Mucosa of rectum (tissue), 2 donors: ENCODE data around the gene PPARG.
A peak's percentile ranks its signal among the peaks of the same experiment; 100 is the strongest.
"Not testable (repeated sequence)": the region's sequence is repeated elsewhere in the genome, so short reads cannot be mapped to it uniquely, and the experiment has no call there.

Source experiments
- H3K27ac ChIP-seq, 2 donors: one replicate each; pipeline ENCODE4 v1.7.0; 2013; ENCODE audit warnings: inconsistent platforms in 2 of 2, low read depth in 2 of 2, low read length in 2 of 2
- H3K27me3 ChIP-seq, 2 donors: one replicate each; pipeline ENCODE4 v1.7.0; 2013; ENCODE audit warnings: low read length in 2 of 2; ENCODE audit not compliant: control insufficient read depth in 2 of 2, insufficient read depth in 2 of 2
- H3K36me3 ChIP-seq, 2 donors: one replicate each; pipeline ENCODE4 v1.7.0; 2013; ENCODE audit warnings: low read length in 2 of 2; ENCODE audit not compliant: control insufficient read depth in 2 of 2, insufficient read depth in 2 of 2
- H3K4me1 ChIP-seq, 2 donors: one replicate each; pipeline ENCODE4 v1.7.0; 2013; ENCODE audit warnings: low read length in 2 of 2, mild to moderate bottlenecking in 1 of 2; ENCODE audit not compliant: control insufficient read depth in 2 of 2, insufficient read depth in 2 of 2
- H3K4me3 ChIP-seq, 2 donors: one replicate each; pipeline ENCODE4 v1.7.0; 2013; ENCODE audit warnings: low read length in 2 of 2
- H3K9ac ChIP-seq, 2 donors: one replicate each; pipeline ENCODE4 v1.7.0; 2013; ENCODE audit warnings: low read length in 2 of 2, low read depth in 1 of 2, mild to moderate bottlenecking in 1 of 2
- H3K9me3 ChIP-seq, 2 donors: one replicate each; pipeline ENCODE4 v1.7.0; 2013; ENCODE audit warnings: low read length in 2 of 2; ENCODE audit not compliant: control insufficient read depth in 2 of 2
- donor health status: healthy.
- donor health status: Normal muscosa, but diverticular disease.

The PPARG gene

DNA sequence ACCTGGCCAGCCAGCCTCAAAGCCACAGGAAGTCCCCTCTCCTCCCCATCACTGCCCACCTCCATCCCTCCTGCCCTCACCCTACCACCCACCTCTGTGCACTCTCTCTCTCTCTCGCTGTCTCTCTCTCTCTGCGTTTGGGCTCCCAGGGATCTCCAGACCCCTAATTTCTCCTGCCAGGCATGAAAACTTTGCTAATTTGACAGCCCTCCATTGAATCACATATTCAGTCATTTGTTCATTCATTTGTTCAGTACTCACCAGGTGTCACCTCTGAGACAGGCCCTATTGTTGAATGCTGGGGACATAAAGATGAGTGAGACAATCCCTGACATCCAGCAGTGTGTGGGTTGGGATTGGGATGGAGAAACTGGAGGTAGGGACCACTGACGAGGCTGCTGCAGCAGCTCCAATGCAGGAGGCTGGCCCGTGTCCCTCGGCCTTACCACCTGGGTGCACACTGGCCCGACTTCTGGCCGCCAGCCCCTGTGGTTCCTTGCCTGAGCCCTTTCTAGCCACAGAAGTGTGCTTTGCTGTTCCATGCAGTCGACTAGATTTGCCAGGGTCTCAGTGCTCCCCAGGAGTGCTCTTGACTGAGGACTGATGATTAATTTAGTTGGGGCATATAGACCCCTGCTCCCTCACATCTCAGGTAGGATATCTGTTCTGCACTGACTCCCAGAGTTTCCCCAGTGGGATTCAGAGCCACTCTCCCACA, 156.8 kb downstream of the PPARG start:
- Histone ChIP-seq H3K36me3 (no peaks in the 10 kb centered on the region), H3K9ac (peak overlapping the region; percentile 54 to 75)

DNA sequence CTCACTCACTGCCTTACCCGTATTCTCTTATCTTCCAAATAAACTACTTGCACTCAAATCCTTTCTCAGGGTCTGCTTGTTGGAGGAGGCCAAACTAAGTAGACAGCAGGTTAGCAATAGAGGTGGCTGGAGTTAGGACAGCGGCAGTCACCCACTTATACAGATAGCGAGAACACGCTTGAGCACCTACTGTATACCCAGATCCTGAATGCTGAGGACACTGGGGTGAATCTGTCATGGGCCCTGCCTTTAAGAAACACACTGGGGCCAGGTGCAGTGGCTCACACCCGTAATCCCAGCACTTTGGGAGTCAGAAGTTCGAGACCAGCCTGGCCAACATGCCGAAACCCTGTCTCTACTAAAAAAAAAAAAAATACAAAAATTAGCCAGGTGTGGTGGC, 157.4 kb downstream of the PPARG start:
- H3K36me3 ChIP-seq = no peaks in the 10 kb centered on the region
- H3K9me3 ChIP-seq = no peaks in the 10 kb centered on the region
- peak overlapping the region in 1 of 2 donors; percentile 75 for H3K9ac ChIP-seq
- no peak overlapping the region for H3K4me3 ChIP-seq
- H3K27ac ChIP-seq = peak overlapping the region; percentile 94 to 96
- H3K27me3 ChIP-seq = no peaks in the 10 kb centered on the region
- H3K4me1 ChIP-seq = peaks cover 33 to 34% of the 10 kb centered on the region in 2 donors

More for the DNA sequence above, 156.8 kb downstream of the PPARG start:
- Histone ChIP-seq H3K9me3 (no peaks in the 10 kb centered on the region), H3K27me3 (no peaks in the 10 kb centered on the region), H3K27ac (peak overlapping the region; percentile 94 to 96), H3K4me1 (peaks cover 33 to 40% of the 10 kb centered on the region in 2 donors), H3K4me3 (no peak overlapping the region)

DNA sequence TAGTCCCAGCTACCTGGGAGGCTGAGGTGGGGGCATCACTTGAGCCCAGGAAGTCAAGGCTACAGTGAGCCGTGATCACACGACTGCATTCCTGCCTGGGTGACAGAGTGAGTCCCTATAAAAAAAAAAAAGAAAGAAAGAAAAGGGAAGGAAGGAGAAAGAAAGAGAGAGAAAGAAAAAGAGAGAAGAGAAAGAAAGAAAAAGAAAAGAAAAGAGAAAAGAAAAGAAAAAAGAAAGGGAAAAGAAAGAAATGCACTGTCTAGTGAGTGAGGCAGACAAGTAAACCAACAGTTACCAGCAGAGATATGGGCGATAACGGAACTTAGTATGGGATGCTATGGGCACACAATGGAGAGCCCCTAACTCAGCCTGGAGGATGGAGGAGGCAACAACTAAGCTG, 158.2 kb downstream of the PPARG start:
- no peaks in the 10 kb centered on the region for H3K36me3 ChIP-seq
- H3K4me3 ChIP-seq = no peak overlapping the region
- no peak overlapping the region for H3K27ac ChIP-seq
- peaks cover 33% of the 10 kb centered on the region in 2 donors for H3K4me1 ChIP-seq
- H3K9ac ChIP-seq = no peak overlapping the region
- no peaks in the 10 kb centered on the region for H3K9me3 ChIP-seq
- H3K27me3 ChIP-seq = no peaks in the 10 kb centered on the region

DNA sequence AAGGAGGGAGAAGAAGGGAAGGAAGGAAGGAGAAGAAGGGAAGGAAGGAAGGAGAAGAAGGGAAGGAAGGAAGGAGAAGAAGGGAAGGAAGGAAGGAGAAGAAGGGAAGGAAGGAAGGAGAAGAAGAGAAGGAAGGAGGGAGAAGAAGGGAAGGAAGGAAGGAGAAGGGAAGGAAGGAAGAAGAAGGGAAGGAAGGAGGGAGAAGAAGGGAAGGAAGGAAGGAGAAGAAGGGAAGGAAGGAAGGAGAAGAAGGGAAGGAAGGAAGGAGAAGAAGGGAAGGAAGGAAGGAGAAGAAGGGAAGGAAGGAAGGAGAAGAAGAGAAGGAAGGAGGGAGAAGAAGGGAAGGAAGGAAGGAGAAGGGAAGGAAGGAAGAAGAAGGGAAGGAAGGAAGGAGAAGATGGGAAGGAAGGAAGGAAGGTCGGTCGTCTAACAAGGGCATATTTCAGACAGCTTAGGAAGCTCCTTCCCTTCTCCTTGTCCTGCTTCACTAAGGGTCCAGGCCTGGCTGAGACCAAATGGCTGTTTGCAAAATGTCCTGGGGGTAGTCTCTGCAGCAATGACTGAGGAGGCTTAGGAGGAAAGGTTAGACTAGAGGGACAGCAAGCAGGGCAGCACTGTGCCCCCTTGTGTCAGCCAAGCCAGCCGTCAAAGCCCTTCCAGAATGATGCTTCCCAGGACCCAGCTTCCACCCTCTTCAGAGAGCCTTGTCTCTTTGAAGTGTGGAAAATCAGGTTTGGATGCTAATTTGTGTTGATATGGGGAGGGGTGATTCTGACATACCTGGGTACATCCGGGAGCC, 159.7 kb downstream of the PPARG start:
- peaks cover 25 to 28% of the 10 kb centered on the region in 2 donors for H3K4me1 ChIP-seq
- H3K9ac ChIP-seq, H3K9me3 ChIP-seq, H3K27me3 ChIP-seq, H3K36me3 ChIP-seq, H3K4me3 ChIP-seq, H3K27ac ChIP-seq: not testable (repeated sequence)

DNA sequence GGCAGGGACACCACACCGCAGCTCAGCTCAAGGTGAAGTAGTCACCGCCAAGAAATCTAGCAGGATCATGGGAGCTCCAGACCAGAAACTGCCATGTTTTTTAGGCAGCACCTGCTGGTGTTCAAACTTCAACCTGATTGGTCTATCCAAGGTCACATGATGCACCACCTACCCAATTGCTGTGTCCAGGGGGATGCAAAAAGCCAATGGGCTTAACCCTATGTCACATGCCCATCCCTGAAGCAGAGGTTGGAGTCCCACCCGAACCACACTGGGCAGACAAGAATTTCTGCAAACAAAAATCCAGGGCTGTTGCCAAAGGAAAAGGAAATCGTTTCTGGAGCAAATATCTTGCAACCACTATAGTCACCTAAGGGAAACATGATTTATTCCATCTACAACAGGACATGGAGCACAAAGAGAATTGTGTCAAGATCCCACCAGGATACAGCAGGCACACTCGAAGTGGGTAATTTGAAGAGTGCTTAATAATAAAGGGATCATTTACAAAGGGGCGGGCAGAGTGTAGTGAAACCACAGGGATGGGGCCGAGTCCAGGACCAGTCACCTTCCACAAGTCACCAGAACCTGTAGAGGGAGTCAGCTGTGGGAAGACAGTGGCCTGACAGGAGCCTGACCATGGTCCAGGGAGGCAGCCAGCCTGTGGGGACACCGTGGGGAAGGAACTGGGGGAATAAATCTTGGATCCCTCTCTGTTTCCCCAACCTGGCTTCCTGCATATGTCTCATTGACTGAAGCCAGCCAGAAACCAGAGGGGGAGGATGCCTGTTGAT, 161.2 kb downstream of the PPARG start:
- H3K4me3 ChIP-seq = no peak overlapping the region
- no peaks in the 10 kb centered on the region for H3K27me3 ChIP-seq
- no peaks in the 10 kb centered on the region for H3K9me3 ChIP-seq
- no peak overlapping the region for H3K9ac ChIP-seq
- H3K4me1 ChIP-seq = peaks cover 11 to 15% of the 10 kb centered on the region in 2 donors
- no peak overlapping the region for H3K27ac ChIP-seq
- H3K36me3 ChIP-seq = no peaks in the 10 kb centered on the region

DNA sequence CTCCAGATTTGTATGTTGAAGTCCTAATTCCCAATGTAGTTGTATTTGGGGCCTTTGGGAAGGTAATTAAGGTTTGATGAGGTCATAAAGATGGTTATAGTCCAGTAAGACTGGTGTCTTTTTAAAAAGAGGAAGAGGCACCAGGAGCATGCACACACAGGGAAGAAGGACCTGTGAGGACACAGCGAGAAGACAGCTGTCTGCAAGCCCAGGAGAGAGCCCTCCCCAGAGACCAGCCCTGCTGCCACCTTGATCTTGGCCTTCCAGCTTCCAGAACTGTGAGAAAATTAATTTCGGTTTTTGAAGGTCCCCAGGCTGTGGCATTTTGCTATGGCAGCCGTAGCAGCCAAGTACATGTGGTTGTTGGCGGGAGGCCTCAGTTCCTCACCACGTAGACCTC, 162.6 kb downstream of the PPARG start:
- Histone ChIP-seq H3K9ac (no peak overlapping the region), H3K4me3 (no peak overlapping the region), H3K9me3 (no peaks in the 10 kb centered on the region), H3K27ac (no peak overlapping the region), H3K4me1 (peaks cover 0 to 2% of the 10 kb centered on the region in 2 donors), H3K27me3 (no peaks in the 10 kb centered on the region), H3K36me3 (no peaks in the 10 kb centered on the region)

DNA sequence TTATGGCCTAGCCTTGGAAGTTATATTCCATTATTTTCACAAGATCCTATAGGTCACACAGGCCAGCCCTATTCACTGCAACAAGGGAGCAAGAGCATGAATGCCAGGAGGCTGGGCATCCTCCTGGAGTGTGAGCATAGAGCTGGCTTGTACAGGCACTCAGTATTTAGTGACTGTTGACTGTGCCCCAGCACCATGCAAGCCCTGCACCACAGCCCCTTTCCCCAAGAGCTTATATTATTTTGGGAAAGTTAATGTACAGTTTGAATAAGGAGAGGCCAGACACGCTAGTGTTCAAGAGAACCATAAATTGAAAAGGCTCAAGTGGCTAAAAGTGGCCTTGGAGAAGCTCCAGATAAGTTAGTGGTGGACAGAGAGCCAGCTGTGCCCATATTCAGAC, 163.1 kb downstream of the PPARG start:
- no peaks in the 10 kb centered on the region for H3K9me3 ChIP-seq
- no peak overlapping the region for H3K27ac ChIP-seq
- H3K4me3 ChIP-seq = no peak overlapping the region
- H3K36me3 ChIP-seq = no peaks in the 10 kb centered on the region
- H3K4me1 ChIP-seq = peaks cover 0 to 2% of the 10 kb centered on the region in 2 donors
- no peaks in the 10 kb centered on the region for H3K27me3 ChIP-seq
- no peak overlapping the region for H3K9ac ChIP-seq

DNA sequence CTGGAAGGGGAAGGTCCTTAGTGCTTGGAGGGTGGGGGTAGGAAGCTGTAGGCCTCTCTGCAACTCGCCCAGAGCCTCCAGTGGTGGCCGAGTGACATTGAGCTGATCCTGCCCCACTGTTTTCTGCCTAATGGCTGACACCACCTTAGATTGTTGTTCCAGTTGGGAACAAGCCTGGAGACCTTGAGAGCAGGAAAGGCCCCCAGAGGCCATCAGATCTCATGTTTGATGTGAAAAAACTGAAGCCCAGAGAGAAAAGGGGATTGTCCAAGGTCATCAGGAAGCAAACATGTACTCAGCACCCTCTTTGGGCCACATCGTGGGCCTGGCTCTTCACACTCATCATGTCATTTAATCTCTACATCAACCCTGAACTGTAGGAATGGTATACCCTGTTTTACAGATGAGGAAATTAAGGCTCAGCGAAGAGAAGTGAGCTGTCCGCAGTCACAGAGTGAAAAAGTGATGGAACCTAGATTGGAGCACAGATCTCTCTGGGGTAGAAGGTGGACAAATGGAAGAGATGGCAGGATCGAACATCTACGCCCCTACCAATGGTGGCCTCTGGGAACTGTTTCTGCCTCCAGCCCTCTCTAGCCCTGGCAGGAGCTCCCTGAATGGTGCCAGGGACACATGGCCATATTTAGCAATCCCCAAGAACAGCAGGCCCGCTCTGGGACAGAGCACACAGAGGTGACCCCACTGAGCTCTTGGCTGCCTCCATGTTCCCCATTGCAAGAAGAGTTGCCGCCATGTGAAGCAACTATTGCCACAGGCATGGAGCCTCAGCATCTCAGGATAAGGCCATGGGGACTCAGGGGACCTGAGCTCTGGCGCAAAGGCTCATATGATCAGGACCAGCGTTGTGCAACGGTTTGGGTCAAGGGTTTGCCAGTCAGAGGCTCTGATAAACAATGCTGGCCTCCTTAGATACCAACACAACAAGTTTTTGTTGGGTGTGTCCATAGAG, 163.8 kb downstream of the PPARG start:
- no peak overlapping the region for H3K4me3 ChIP-seq
- H3K27me3 ChIP-seq = no peaks in the 10 kb centered on the region
- peaks cover 0 to 2% of the 10 kb centered on the region in 2 donors for H3K4me1 ChIP-seq
- H3K27ac ChIP-seq = no peak overlapping the region
- H3K36me3 ChIP-seq = no peaks in the 10 kb centered on the region
- H3K9ac ChIP-seq = no peak overlapping the region
- no peaks in the 10 kb centered on the region for H3K9me3 ChIP-seq

DNA sequence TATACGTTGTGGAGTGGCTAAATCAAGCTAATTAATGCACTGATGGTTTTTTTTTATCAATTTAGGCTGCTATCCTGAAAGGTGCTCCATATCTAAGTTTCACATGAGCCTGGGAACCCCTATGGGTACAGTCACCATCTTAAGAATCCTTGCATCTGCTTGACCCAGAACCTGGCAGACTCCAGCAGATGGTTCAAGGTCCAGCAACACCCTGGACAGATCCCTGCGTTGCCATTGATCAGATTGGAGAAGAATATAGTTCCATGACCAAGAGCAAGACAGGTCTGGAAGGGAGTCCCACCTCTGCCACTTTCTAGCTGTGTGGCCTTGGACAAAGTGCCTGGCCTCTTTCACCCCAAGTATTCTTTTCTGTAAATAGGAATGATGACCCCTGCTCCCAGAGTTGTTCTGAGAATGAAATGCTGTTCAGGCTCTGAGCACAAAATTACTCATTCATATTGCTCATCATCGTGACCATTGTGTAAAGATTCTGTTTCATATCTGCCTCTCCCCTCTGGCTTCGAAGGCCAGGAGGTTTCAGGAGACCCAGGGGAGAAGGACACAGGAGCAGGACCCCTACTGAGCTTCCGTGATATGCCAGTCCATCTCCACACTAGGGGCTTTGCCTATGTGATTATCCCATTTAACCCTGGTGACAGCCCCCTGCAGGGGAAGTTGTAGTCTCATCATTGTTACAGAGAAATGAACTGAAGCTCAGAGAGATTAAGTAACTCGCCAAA, 165.4 kb downstream of the PPARG start:
- Histone ChIP-seq H3K4me3 (no peak overlapping the region), H3K9ac (no peak overlapping the region), H3K27ac (no peak overlapping the region), H3K36me3 (no peaks in the 10 kb centered on the region), H3K27me3 (no peaks in the 10 kb centered on the region), H3K4me1 (peaks cover 2 to 10% of the 10 kb centered on the region in 2 donors), H3K9me3 (no peaks in the 10 kb centered on the region)
